Activated CD4-positive, alpha-beta T cell treated with anti-CD3 and anti-CD28 coated beads, Interleukin-2, amount 50 U/mL, for 4 hours (primary cell): ENCODE results near the gene CUL7.
"Not testable (repeated sequence)": the region's sequence is repeated elsewhere in the genome, so short reads cannot be mapped to it uniquely, and the experiment has no call there.

Experiments
- DNase-seq, 2 experiments: peaks; one replicate each; pipeline ENCODE4 v3.0.0-alpha.2; 2020

Gene CUL7

GRCh38 chr6:43013843-43014433 is 39.7 kb downstream of the CUL7 start, which contains the start of the genes KLHDC3 and MEA1:
Gene KLHDC3, plus strand, starts transcription at chr6:43014249. Its CDS starts 2,944 bp downstream, at chr6:43017193.
Gene MEA1, minus strand, starts transcription at chr6:43013946. Its CDS starts 133 bp downstream, at chr6:43013813.
- DNase-seq = peak; percentile 98 to 99

GRCh38 chr6:43013097-43013842 is 40.4 kb downstream of the CUL7 start:
- DNase-seq = no peak

GRCh38 chr6:43012364-43012763 is 41.3 kb downstream of the CUL7 start:
- DNase-seq = no peak

- DNase-seq = no peak
Observed at GRCh38 chr6:43011207-43011606, 42.4 kb downstream of the CUL7 start.

DNA sequence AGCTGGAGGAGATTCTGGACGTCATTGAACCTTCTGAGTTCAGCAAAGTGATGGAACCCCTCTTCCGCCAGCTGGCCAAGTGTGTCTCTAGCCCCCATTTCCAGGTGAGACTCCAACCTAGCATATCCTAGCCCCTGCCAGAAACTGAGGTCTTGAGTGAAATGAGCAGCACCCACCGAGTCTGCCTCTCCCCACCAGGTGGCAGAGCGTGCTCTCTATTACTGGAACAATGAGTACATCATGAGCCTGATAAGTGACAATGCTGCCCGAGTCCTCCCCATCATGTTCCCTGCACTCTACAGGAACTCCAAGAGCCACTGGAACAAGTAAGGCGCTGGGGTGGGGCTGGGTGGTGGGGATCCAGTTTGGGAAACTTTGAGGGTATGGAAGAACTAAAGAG is 44.5 kb downstream of the CUL7 start:
- peak; percentile 29 to 38 for DNase-seq

DNA sequence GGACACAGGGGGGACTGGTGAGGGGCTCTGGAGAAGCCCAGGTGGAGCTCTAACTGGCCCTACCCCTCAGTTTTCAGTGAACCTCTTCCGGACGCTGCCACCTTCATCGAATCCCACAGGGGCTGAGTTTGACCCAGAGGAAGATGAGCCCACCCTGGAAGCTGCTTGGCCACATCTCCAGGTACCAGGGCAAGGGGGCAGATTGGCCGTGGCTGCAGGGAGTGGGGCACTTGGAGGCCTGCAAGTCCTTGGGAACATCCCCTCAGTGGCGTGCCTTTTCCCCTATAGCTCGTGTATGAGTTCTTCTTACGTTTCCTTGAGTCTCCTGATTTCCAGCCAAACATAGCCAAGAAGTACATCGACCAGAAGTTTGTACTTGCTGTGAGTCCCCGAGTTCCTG is 46.5 kb downstream of the CUL7 start:
- DNase-seq = no peak

GRCh38 chr6:43006251-43006650 is 47.4 kb downstream of the CUL7 start:
- DNase-seq = no peak

GRCh38 chr6:43005844-43006243 is 47.8 kb downstream of the CUL7 start:
- DNase-seq = no peak

DNA sequence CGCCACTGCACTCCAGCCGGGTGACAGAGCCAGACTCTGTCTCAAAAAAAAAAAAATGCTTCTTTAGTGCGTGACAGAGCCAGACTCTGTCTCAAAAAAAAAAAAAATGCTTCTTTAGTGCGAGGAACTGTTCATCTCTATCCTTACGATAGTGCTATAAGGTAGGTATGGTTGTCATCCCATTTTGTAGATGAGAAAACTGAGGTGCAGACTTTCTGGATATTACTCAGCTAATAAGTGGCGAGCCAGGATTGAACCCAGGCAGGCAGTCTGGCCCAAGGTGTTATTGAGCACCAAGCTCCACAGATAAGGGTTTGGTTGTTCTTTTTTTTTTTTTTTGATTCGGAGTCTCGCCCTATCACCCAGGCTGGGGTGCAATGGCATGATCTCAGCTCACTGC is 51.8 kb downstream of the CUL7 start:
- DNase-seq = no peak

DNA sequence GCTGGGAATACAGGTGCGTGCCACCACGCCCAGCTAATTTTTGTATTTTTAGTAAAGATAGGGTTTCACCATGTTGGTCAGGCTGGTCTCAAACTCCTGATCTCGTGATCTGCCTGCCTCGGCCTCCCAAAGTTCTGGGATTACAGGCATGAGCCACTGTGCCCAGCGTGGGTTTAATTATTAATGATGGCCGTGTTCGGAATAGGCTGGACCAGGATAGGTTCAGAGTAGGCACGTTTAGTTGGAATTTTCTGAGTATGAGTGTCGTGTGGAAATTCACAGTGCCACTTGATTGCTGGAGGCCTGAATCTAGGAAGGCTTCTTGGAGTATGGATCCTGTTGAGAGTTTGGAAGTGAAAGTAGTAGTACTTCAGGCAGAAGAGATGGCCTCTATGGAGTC is 55.4 kb downstream of the CUL7 start:
- DNase-seq = not testable (repeated sequence)

DNA sequence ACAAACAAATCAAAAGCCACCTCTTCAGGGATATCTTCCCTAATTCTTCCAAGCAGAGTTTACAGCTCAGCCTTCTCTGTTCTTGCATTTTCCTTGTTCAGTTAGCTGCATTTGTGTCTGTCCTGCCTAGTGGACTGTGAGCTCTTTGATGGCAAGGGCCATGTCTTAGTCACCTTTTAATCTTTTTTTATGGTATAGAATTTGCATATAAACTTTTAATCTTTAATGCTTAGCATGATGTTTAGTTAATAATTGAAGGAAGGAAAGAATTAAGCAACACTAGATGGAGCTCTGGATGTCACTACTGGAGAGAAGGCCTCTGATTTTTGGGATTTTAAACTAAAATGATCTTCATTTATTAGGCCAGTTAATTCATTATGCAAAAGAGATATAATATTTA is 57.1 kb downstream of the CUL7 start:
- DNase-seq = no peak

GRCh38 chr6:42993445-42993844 is 60.2 kb downstream of the CUL7 start:
- no peak for DNase-seq

GRCh38 chr6:42989923-42990322 is 63.7 kb downstream of the CUL7 start:
- DNase-seq = no peak

DNA sequence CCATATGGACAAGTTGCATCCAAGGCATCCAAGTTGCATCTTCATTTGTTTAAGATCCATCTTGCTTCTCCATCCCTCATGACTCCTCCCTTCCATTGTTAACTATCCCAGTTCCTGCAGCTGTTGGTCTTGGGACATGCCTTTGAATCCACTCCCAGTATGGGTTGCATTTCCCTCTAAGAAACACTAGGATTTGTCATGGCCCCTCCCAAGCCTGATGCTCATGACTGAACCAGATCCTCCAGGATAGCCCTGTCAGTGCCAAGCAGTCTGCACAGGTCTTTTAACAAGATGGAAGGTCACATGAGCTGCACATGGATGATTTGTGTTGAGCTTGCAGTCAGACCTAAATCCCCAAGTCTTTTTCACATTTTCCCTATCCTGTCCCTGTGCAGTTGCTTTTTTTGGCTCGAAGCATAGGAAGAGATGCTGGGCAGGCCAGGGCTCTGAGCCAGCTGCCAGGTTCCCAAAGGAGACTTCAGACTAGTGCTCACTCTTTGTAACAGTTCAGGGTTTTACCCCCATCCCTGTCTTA is 65.1 kb downstream of the CUL7 start:
- DNase-seq = no peak
